Stimulated activated CD4-positive, alpha-beta T cell treated with anti-CD3 and anti-CD28 coated beads, TNF-alpha, amount 100 ng/mL, for 48 hours (primary cell): ENCODE data around the gene GCGR.

ENCODE experiments used
- DNase-seq, 3 donors: peaks; one replicate each; pipeline ENCODE4 v3.0.0-alpha.2; 2020; ENCODE audit warnings: low read depth in 3 of 3

GCGR gene

GRCh38 chr17:81811705-81812570 lies 8.0 kb downstream of the GCGR start:
- no peak for DNase-seq

GRCh38 chr17:81812571-81813370 lies 8.8 kb downstream of the GCGR start:
- no peak for DNase-seq

DNA sequence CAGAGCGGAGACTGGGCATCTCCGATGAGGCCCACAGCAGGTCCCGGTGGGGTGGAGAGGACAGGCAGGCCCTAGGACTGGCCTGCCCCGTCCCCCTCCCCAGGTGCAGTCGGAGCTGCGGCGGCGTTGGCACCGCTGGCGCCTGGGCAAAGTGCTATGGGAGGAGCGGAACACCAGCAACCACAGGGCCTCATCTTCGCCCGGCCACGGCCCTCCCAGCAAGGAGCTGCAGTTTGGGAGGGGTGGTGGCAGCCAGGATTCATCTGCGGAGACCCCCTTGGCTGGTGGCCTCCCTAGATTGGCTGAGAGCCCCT lies 9.4 kb downstream of the GCGR start:
- DNase-seq: no peak

GRCh38 chr17:81813861-81814683 lies 10.1 kb downstream of the GCGR start:
- no peak for DNase-seq

DNA sequence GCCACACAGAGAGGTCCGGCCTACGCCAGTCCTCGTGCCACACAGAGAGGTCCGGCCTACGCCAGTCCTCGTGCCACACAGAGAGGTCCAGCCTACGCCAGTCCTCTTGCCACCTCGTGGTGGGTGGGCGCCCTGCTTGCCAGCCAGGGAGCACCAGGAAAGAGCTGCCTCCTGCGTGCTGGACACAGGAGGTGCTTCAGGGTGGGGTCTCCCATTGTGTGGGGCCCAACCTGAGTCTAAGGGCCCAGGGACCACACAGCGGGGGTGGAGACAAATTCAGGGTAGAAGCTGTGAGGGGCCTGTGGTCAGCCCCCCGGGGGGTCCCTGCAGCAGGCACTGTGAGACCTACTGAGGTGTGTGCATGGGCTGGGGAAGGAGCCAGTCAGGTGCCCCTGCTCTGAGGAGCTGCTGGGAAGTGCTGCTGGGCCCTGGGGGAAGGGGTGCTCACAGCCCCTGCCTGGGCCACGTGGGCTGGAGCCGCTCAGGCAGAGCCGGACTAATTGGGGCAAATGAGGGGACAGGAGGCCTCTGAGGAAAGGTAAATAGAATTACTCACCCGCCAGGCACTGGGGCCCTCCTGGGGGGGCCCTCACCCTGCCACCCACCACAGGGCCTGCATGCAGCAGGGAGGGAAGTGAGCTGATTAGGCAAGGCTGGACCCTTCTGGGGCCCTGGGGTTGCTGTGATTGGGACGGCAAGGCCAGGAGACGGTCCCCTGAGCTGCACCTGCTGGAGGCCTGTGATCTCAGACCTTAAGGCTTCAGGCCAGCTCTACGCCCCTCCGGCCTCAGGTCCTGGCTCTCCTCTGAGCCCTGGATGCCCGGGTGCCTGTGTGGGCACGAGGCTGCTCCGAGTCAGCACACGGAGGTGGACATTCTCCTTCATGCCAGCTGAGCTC lies 11.0 kb downstream of the GCGR start:
- no peak for DNase-seq

GRCh38 chr17:81815646-81815986 lies 11.7 kb downstream of the GCGR start:
- DNase-seq: no peak

DNA sequence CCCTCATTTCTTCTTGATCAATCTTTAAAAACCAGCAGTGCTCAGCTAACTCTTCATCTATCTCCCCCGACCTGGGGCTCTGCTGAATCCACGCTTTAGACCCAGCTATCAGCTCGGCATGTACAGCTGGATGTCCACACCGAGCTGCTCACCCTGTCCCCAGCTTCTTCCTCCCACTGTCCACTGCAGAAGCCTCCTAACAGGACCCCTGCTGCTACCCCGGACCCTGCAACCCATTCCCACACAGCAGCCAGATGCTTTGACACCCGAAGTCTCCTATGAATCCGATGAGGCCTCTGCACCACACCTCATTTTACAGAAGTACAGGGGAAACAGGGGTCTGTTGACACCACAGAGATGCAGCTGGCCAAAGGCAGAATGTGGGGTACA lies 13.8 kb downstream of the GCGR start:
- no peak for DNase-seq

GRCh38 chr17:81819708-81820107 lies 15.8 kb downstream of the GCGR start:
- DNase-seq: no peak

DNA sequence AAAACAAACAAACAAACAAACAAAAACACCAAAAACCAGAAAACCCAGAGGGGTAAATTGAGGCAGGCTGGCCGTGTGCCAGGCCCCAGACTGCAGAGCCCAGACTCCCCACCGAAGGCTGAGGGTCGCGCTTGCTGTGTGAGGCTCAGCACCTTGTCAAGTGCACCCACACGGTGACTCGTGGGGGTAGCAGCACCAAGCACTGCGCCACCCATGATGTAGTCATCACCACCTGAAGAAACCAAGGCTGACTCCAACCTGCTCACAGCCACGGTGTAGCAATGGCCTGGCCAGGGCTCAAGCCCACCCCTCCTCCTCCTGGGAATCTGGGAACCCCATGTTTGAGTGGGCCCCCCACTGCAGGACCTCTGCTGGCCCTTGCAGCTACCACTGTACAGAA lies 17.2 kb downstream of the GCGR start:
- DNase-seq: no peak

- no peak for DNase-seq
Measured at GRCh38 chr17:81821603-81822311, 17.8 kb downstream of the GCGR start.

- DNase-seq: no peak
Measured at GRCh38 chr17:81822312-81822637, 18.3 kb downstream of the GCGR start.

- no peak for DNase-seq
Measured at GRCh38 chr17:81822996-81823819, 19.3 kb downstream of the GCGR start.

DNA sequence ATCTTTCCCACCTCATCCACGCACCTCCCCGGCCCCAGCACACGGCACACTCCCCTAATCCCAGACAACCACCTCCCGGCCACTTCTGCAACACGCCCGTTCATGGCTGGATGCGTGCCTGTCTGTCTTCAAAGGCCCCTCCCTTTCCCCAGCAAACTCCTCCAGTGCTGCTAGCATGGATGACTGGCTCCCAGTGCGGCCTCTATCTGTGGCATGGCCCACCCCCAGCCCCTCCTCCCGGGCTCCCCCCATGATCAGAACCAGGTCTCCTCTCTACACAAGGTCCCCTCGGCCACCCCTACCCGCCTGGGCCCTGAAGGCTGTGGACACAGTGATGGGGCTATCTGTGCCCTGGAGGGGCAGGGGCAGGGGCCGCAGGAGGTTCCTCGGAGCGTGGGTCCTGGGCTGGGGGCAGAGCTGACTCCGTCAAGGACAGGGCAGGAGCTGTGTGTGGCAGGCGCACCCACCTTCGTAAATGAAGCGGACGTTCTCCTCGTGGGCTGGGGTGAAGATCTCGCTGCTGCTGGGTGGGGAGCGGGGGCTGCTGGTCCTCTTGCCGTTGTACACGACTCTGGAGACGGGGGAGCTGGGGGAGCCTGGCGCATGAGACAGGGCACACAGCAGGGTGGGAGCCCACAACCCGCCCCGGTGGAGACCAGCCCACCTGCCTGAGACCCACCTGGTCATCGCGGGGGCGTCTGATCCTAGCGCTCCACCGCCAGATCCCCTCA lies 20.0 kb downstream of the GCGR start:
- no peak for DNase-seq

DNA sequence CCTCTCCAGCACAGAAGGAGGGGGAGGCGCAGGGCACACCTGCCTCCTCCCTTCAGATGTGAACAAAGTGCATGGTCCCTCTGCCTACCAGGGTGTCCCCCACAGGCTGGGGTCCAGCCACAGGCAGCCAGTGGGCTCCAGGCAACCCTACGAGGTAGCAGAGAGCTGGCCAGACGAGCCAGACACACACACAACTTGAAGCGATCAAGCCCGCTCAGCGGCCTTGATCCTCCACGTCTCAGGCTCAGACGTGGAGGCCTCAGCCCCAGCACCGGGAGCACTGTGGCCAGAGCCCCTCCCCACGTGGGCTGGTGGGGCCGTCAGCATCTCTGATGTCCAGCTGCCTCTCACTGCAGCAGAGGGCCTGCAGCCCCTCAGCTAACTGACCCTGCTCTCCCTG lies 20.6 kb downstream of the GCGR start:
- DNase-seq: no peak

GRCh38 chr17:81825841-81826466 lies 22.0 kb downstream of the GCGR start:
- no peak for DNase-seq

GRCh38 chr17:81828656-81829055 lies 24.7 kb downstream of the GCGR start:
- no peak for DNase-seq

DNA sequence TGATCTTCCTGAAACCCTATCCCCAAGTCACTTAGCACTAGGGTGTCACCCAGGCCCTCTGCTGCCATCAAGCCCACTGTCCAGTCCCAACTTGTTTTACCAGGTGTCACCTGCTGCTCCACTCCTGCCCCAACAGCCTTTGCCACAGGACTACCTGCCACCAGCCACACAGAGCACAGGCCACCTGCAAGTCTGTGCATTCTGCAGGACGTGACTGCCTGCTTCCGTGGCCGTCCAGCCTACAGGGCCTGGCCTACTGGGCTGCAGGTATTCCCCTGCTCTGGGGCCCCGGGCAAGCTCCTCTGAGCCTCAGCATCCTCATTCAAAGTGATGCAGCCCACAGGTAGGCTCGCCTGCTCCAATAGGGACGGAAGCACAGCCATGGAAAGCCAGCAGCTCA lies 25.9 kb downstream of the GCGR start:
- no peak for DNase-seq

GRCh38 chr17:81831563-81831956 lies 27.6 kb downstream of the GCGR start:
- DNase-seq: peak in 1 of 3 donors; percentile 14
